ENCODE results near the gene REEP5.

The REEP5 gene

GRCh38 chr5:112951124-112951702, 29.2 kb upstream of the REEP5 start:
- no peak for DNase-seq (ENCODE audit: low read depth)
- TF ChIP-seq POLR2A (IDR thresholded peaks at IDR 0.05; ENCODE audit: extremely low read depth, insufficient read length) (no peak), MYC (IDR thresholded peaks at IDR 0.05; ENCODE audit: low read depth, low read length) (no peak), CTCF (IDR thresholded peaks at IDR 0.05; ENCODE audit: low read depth, low read length) (no peak), MAX (IDR thresholded peaks at IDR 0.05; ENCODE audit: low read depth, low read length) (no peak)

GRCh38 chr5:112948458-112948857, 26.4 kb upstream of the REEP5 start:
- H3K4me3 ChIP-seq (ENCODE audit: low read depth, low read length) = no peak overlapping the region
- no peak for DNase-seq (ENCODE audit: low read depth)
- no peak for TF ChIP-seq MYC (IDR thresholded peaks at IDR 0.05; ENCODE audit: low read depth, low read length)
- TF ChIP-seq MAX (IDR thresholded peaks at IDR 0.05; ENCODE audit: low read depth, low read length) = no peak
- TF ChIP-seq CTCF (IDR thresholded peaks at IDR 0.05; ENCODE audit: low read depth, low read length) = no peak
- TF ChIP-seq POLR2A (IDR thresholded peaks at IDR 0.05; ENCODE audit: extremely low read depth, insufficient read length) = no peak

More at GRCh38 chr5:112951124-112951702, 29.2 kb upstream of the REEP5 start:
- no peak overlapping the region for H3K4me3 ChIP-seq (ENCODE audit: low read depth, low read length)

GRCh38 chr5:112940670-112941069, 18.6 kb upstream of the REEP5 start:
- H3K4me3 ChIP-seq (ENCODE audit: low read depth, low read length) = no peak overlapping the region
- TF ChIP-seq MYC (IDR thresholded peaks at IDR 0.05; ENCODE audit: low read depth, low read length) = no peak
- TF ChIP-seq CTCF (IDR thresholded peaks at IDR 0.05; ENCODE audit: low read depth, low read length) = no peak
- no peak for TF ChIP-seq POLR2A (IDR thresholded peaks at IDR 0.05; ENCODE audit: extremely low read depth, insufficient read length)
- TF ChIP-seq MAX (IDR thresholded peaks at IDR 0.05; ENCODE audit: low read depth, low read length) = no peak
- DNase-seq (ENCODE audit: low read depth) = no peak

- DNase-seq (ENCODE audit: low read depth) = no peak
- no peak overlapping the region for H3K4me3 ChIP-seq (ENCODE audit: low read depth, low read length)
- no peak for TF ChIP-seq MAX (IDR thresholded peaks at IDR 0.05; ENCODE audit: low read depth, low read length)
- TF ChIP-seq MYC (IDR thresholded peaks at IDR 0.05; ENCODE audit: low read depth, low read length) = no peak
- no peak for TF ChIP-seq CTCF (IDR thresholded peaks at IDR 0.05; ENCODE audit: low read depth, low read length)
- no peak for TF ChIP-seq POLR2A (IDR thresholded peaks at IDR 0.05; ENCODE audit: extremely low read depth, insufficient read length)
Measured at GRCh38 chr5:112938286-112938685, 16.3 kb upstream of the REEP5 start.

- no peak overlapping the region for H3K4me3 ChIP-seq (ENCODE audit: low read depth, low read length)
- DNase-seq (ENCODE audit: low read depth) = no peak
- TF ChIP-seq POLR2A (IDR thresholded peaks at IDR 0.05; ENCODE audit: extremely low read depth, insufficient read length) = no peak
- no peak for TF ChIP-seq MAX (IDR thresholded peaks at IDR 0.05; ENCODE audit: low read depth, low read length)
- no peak for TF ChIP-seq CTCF (IDR thresholded peaks at IDR 0.05; ENCODE audit: low read depth, low read length)
- no peak for TF ChIP-seq MYC (IDR thresholded peaks at IDR 0.05; ENCODE audit: low read depth, low read length)
Measured at GRCh38 chr5:112935675-112936074, 13.6 kb upstream of the REEP5 start.

Data from NB4 (cell line).